GM12892 (cell line): ENCODE data around the gene SOX4.

ENCODE experiments used
- POLR2A ChIP-seq: IDR thresholded peaks from 2 replicates; pipeline ENCODE4 v1.6.1; 2011; ENCODE audit warnings: low read depth, low read length, control low read depth
- POLR2AphosphoS5 ChIP-seq: IDR thresholded peaks from 2 replicates; pipeline ENCODE4 v1.6.1; 2011; ENCODE audit warnings: low read depth, low read length, control low read depth

GRCh38 chr6:21591446-21591845, 2.1 kb upstream of the SOX4 start:
- no peak for TF ChIP-seq POLR2AphosphoS5
- no peak for TF ChIP-seq POLR2A
